HG03521 (cell line): Measurements from ENCODE around the gene CACNA1F.

Experiments
- ATAC-seq: cut with Tn5 transposase; IDR thresholded peaks from one replicate; pipeline ENCODE4 v1.9.1; 2021; ENCODE audit warnings: mild to moderate bottlenecking, moderate library complexity; ENCODE audit not compliant: unreplicated experiment

CACNA1F gene

DNA sequence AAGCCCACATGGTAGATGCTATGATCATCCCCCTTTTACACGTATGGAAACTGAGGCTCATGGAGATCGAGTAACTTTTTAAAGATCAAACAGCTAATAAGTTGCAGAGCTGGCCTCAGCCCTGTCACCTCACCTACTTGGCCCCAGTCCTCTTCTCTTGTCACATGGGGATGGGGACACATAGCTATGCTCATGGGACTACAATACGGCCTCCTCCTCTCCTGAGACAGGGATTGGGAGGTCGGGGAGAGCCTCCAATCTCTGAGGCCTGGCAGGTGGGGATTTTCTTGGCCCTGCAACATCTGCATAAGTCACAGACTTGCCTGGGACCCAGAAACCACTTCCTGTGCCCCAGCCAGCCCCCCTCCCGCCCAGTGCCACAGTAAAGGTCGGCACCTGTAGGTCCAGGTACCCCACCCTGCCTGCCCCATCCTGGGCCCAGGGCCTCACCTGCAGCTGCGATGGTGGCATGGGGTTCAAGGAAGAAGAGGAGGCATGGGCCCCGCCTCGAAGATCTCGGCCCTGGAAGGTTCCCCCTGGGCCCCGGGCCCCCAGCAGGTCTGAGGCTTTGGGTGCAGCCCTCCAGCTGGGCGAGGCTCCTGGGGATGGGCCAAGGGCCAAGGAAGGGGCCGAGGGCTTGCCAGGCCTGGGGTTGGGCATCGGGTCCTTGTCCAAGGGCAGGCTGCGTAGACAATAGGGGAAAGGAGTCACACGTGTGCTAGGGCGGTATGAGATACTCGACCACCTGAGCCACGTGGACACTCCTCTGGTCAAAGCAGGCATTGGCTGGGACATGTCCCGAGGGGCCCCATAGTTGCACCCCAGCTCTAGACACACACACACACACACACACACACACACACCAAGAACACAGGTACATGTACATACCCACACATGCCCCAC is 25.0 kb upstream of the CACNA1F start:
- ATAC-seq, result no peak

DNA sequence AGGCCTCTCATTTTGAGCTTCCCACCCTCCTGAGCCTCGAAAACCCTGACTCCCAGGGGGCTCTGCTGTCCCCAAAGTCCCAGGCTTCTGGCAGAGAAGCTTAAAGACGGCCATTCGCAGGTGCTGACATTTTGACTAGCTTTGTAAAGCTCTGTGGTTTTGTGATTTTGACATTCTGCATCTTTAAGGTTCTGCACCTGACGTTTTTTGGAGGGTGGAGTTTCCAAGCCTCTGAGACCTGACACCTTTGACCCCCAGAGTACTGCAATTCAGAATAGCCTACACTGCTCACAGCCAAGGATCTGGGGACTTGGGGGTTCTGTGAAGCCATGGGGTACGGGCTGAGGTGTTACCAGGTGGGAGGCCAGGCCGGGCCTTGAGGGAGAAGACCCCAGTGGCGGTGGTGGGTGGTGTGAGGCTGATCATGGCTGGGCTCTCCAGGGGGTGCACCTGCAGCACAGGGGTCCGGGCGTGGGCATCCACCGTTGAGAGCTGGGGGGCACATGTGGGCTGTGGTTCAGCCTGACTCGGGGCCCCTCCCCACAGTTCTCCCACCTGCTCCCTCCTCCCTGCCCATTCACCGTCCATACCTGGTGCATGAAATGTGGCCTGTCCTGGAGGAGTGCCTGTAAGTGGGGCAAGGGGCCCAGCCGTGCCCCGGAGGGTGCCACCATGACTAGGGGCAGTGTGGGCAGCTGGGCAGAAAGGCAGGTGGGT is 24.1 kb upstream of the CACNA1F start:
- ATAC-seq, result no peak

DNA sequence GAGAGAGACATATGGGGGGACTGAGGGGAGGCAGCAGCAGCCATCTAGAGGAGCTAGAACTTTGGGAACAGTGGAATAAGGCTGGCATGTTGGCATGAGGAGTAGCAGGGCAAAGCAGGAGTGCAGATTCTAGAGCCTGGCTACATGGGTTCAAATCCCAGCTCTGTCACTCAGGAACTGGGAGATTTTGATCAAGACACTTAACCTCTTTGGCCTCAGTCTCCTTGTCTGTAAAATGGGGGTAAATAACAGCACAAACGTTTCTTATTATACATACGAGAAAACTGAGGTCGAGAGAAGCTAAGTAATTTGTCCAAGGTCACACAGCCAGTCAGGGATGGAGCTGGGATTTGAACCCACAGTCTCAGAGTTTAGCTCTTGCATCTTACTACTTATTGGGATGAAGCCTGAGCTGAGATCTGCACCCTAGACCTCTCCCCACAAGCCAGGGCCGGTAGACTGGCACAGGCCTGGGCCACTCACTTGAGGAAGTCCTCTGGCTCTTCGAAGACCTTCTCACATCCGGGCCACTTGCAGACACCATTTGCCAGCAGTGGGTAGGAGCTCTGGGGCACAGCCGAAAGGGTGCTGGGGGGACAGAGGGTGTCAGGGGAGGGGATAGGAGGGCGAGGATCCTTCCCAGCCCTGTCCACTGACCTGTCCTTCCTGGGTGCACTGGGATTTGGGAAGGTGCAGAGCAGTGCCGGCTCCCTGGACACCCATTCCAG is 23.3 kb upstream of the CACNA1F start:
- no peak for ATAC-seq

DNA sequence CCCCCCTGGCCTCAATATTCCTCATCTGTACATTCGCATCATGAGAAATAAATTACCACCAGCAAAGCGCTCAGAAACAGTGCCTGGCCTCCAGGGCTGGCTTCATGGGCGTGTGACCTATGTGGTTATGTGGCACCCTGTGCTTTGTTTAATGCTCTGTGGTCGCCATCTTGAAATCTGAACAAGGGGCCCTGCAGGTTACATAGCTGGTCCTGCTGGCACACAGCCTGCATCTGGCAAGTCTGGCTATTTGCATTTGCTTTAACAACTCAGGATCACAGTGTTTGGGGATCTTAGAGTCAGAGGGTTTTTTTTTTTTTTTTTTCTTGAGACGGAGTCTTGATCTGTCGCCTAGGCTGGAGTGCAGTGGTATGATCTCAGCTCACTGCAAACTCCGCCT is 21.5 kb upstream of the CACNA1F start:
- ATAC-seq, result no peak

DNA sequence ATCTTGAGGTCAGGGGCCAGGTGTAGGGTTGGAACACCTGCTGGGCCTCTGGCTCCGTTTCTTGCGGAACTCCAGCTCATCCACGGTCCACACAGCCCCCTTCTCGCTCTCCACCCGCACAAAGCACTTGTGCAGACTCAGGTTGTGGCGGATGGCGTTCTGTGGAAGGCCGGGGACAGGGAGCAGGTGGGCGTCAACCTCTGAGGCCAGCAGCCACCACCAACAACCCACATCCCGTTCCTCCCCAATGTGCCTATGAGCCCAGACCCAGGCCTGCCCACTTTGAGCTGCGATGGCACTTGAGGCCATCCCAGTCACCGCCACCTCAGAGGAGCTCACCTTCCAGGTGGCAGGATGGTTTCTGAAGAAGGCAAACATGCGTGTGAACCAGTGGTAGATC is 18.2 kb upstream of the CACNA1F start:
- no peak for ATAC-seq

DNA sequence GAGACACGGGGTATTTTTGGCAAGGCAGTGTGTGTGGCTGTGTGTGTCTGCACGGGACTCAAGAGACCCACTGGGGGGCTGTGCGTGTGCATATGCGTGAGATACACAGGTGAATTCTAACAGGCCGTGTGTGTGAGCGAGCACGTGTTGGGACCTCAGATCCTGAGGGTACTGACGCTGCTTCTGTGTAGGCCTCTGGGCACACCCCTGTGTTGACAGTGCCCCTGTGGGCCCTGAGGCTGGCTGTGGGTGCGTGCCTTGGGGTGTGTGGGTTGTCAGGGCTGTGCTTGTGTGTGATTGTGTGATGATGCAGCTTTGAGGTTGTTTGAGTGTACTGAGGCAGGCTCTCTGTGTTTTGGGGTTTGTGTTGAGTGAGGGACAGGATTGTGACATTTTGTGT is 17.4 kb upstream of the CACNA1F start:
- ATAC-seq, result no peak

DNA sequence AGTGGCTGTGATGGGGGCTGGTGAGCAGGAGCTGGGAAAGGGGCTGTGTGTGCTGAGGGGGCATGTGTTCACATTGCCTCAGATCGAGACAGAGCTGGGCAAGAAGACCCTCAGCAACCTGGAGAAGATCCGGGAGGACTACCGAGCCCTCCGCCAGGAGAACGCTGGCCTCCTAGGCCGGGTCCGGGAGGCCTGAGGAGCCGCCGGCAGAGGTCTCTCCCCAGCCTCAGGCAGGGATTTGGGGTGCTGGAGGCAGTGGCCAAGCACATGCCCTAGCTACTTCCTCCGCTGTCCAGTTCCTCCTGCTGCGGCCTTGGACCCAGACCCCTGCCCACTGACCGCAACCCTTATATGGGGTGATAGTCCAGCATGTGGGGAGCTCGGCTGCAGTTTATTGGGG is 16.9 kb upstream of the CACNA1F start:
- no peak for ATAC-seq

DNA sequence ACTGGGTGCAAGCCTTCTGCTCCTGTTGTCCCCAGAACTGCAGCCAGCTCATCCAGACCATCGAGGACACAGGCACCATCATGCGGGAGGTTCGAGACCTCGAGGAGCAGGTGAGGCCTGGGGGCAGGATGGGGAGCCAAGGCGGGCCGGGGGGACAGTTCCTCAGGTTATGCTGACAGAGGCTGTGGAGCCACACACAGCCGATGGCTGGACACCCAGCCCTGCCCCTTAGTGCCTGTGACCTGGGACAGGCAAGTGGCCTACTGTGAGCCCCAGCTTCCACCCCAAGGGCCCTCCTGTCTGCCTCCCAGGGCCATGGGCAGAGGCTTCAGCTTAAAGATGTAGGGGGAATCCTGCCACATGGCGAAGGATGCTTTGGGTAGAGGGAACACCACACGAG is 16.5 kb upstream of the CACNA1F start:
- no peak for ATAC-seq

DNA sequence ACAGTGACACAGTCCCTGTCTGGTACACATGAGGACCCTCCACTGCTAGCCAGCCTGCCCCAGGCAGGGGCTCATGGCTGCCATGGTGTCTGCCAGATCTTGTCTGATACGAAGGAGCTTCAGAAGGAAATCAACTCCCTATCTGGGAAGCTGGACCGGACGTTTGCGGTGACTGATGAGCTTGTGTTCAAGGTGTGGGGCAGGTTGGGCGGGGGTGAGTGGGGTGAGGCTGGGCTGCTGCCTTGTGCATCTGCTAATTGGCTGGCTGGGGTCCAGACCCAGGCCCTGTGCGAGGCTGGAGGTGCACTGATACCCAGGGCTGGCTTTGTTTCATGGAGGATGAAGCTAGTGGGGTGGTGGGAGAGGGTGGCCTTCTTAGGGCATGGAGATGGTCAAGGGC is 15.9 kb upstream of the CACNA1F start:
- no peak for ATAC-seq

DNA sequence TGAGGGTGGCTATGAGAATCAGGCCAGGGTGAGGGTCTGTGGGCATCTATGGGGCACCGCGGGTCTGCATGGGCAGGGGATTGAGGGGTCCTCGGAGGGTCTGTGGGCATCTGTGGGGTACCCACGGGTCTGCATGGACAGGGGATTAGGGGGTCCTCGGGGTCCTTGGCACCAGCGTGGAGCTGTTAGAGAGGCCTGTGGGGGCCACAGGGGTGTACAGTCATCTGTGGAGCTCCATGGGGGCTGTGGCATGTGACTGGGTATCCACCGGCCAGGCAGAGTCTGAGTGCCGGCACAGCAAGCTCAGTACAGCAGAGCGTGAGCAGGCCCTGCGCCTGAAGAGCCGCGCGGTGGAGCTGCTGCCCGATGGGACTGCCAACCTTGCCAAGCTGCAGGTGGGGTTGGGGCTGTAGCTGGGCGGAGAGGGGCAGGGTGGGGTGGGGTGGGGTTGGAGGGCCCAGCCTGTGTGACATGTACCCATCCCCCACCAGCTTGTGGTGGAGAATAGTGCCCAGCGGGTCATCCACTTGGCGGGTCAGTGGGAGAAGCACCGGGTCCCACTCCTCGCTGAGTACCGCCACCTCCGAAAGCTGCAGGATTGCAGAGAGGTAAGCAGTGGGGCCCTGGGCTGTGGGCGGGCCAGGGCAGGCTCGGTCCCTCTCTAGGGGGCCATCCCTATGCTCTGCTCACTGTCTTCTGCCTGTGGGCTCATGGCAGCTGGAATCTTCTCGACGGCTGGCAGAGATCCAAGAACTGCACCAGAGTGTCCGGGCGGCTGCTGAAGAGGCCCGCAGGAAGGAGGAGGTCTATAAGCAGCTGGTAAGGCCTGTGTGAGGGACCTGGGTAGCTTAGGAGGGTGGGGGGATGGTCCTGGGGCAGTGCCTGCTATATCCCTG is 15.0 kb upstream of the CACNA1F start:
- no peak for ATAC-seq

DNA sequence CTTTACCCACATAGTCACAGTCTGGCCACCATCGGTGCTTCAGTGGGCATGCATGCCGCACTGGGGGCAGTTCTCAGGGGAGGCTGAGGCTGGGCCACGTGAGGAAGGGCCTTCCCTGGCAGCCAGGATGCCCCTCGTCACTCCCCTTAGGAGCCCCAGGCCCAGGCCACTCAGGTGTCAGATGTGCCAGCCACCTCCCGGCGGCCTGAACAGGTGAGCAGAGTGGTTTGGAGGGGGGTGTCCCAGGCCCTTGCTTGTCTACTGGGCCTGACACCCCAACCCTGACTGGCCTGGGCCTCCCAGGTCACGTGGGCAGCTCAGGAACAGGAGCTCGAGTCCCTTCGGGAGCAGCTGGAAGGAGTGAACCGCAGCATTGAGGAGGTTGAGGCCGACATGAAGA is 14.2 kb upstream of the CACNA1F start:
- ATAC-seq, result no peak

DNA sequence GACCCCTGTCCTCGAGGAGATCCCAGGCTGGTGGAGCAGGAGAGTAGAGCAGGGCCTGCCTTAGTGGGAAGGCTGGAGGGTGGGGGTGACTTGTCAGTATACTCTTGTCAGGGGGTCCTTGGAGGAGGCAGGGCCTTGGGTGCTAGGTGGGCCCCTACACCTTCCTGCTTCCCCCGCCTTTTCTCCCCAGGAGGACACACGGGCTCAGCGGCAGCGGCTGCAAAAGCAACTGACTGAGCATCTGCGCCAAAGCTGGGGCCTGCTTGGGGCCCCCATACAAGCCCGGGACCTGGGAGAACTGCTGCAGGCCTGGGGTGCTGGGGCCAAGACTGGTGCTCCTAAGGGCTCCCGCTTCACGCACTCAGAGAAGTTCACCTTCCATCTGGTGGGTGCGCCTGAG is 13.4 kb upstream of the CACNA1F start:
- no peak for ATAC-seq

DNA sequence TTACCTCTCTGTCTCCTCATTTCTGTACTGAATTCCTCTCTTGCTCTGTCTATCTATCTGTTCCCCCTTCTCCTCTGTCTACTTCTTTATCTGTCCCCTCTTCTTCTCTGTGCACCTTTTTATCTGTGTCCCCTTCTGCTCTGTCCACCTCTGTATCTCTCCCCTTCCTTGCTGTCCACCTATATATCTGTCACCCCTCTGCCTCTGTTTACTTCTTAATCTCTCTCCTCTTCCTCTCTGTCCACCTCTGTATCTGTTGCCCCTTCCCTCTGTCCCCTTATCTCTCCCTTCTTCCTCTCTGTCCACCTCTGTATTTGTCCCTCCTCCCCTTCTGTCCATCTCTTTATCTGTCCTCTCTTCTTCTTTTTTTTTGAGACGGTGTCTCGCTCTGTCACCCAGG is 11.1 kb upstream of the CACNA1F start:
- no peak for ATAC-seq

DNA sequence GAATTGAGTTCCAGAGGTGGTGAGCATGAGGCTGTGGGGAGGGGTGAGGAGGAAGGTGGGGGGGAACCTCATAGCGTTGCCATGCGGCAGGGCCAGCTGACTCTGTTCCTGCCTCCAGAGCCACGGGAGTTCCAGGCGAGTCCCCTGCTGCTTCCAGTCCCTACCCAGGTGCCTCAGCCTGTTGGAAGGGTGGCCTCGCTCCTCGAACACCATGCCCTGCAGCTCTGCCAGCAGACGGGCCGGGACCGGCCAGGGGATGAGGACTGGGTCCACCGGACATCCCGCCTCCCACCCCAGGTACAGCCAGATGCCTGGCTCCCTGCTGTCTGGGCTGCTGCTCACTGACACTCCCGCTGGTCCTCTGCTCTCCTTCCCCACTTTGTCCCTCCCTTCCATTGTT is 10.0 kb upstream of the CACNA1F start:
- no peak for ATAC-seq

DNA sequence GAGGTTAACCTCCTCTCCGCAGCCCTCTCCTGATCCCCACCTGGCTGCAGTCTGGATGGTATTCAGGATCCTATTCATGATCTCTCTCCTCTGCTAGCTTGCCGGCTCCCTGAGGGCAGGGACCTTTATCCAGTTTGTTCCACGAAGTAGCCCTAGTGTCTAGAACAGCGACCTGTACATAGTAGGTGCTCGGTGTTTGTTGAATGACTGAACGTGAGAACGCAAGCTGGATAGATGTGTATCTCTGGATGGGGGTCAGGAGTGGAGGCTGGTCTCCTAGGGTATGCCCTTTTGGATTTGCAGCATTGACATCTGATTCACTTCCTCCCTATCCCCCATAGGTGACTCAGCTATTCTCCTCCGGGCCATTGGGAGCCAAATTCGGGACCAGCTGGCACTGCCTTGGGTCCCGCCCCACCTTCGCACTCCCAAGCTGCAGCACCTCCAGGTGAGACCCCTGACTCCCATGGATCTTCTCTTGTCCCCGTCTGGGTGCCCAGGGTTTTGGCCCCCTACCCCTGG is 9.5 kb upstream of the CACNA1F start:
- no peak for ATAC-seq

DNA sequence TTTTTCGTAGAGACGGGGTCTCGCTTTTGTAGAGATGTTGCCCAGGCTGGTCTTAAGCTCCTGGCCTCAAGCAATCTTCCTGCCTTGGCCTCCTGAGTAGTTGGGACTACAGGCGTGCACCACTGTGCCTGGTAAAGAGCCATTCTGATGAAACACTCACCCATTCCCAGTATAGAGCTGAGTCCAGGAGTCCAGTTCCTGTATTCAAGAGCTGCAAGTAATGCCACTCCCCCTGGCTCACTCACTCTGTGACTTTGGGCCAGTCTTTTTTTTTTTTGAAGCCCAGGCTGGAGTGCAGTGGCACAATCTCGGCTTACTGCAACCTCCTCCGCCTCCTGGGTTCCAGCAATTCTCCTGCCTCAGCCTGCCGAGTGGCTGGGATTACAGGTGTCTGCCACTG is 5.6 kb upstream of the CACNA1F start:
- ATAC-seq, result no peak

DNA sequence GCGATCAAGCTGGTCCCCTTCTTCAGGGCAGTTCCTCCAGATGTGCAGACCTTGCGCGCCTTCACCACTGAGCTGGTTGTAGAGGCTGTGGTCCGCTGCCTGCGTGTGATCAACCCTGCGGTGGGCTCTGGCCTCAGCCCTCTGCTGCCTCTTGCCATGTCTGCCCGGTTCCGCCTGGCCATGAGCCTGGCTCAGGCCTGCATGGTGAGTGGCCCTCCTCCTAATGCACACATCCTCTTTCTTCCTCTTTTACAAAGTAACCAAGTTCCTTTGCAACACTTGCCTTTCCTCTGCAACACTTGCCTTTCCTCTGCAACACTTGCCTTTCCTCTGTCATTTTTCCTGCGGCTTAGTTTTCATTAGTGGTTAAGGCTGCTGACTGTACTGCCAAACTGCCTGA is 3.9 kb upstream of the CACNA1F start:
- no peak for ATAC-seq

DNA sequence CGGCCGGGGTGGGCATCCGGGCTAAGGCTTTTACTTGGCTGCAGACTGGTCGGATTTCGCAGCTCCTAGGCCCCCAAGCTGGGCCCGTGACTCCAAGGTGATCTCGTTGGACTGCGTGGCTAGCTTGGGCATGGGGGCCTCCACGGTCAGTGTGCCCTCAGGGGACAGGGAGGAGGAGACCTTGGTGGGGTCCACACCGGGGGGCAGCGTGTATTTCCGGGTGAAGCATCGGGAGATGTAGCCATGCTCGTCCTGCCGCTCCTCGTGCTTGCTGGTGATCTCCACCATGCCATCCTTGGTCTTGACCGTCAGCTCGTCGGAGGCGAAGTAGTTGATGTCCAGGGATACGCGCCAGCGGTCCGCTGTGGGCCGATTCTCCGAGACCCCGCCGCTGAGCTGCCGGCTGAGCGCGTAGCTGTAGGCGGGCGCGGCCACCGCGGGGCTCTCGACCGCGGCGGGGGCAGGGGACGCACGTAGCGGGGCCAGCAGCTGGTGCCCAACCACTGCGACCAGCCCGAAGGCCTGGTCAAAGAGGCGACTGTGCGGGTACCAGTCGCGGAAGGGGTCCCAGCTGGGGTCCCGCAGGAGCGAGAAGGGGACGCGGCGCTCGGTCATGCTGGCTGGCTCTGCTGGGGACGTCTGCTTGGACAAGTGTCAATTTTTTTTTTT is 881 bp upstream of the CACNA1F start:
- no peak for ATAC-seq

DNA sequence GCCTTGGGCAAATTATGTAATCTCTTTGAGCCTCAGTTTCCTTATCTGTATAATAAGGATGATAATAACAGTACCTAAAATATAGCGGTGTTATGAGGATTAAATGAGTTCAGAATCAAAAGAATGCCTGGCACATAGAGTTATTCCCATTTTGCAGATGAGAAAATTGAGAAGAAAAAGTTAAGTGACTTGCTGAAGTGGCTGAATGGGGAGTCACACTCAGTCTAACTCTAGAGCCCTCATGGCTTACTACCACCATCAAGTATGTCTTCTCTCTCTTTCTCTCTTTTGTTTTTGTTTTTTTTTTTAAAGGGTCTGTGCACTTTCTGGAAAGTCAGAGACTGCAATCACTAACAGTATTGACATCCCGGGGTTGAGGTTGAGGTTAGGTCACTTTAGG is 615 bp downstream of the CACNA1F start:
- no peak for ATAC-seq
